AG04450 (cell line): ENCODE data around the gene ACOXL. TPM values are rescaled to one million over a fixed set of nuclear protein-coding genes. Genes with fewer than 3 reads are reported as not detected.
A peak's percentile ranks its signal among the peaks of the same experiment; 100 is the strongest.

Source experiments
- CTCF ChIA-PET: fragments of 300-600, 350-600 bp; formaldehyde crosslinking; extraction: SDS; loops from one replicate; lab custom pipeline; 2022; ENCODE audit warnings: antibody characterized with exemption, inconsistent platforms; lab: Charles Lee
- POLR2A ChIA-PET: fragments of 350-600 bp; formaldehyde crosslinking; extraction: SDS; loops from one replicate; lab custom pipeline; 2021; ENCODE audit warnings: antibody characterized with exemption, inconsistent platforms; lab: Yijun Ruan, JAX
- DNase-seq: peaks from one replicate; pipeline ENCODE4 v3.0.0-alpha.2; 2011; ENCODE audit warnings: low read depth, low spot score
- H3K27ac ChIP-seq: one replicate; pipeline ENCODE4 v1.5.1; 2012; ENCODE audit warnings: low read depth, low read length, control low read depth
- H3K27me3 ChIP-seq: one replicate; pipeline ENCODE4 v1.6.0; 2012; ENCODE audit warnings: low read length; ENCODE audit not compliant: control insufficient read depth, insufficient read depth
- H3K4me3 ChIP-seq: 2 replicates; pipeline ENCODE4 v1.5.1; 2011; ENCODE audit warnings: mild to moderate bottlenecking, low read depth, low read length, control low read depth
- H3K9me3 ChIP-seq: 2 replicates; pipeline ENCODE4 v1.5.1; 2012; ENCODE audit warnings: low read length; ENCODE audit not compliant: control insufficient read depth, insufficient read depth
- CTCF ChIP-seq: IDR thresholded peaks from 2 replicates; pipeline ENCODE4 v1.5.1; 2011; ENCODE audit warnings: low read depth, low read length, control low read depth, inconsistent platforms
- polyA plus RNA-seq: library from polyadenylated mRNA; depleted of rRNA; stranded (reverse); fragments of >200 nt; gene quantifications from 2 replicates; pipeline ENCODE4 v1.2.3, GENCODE V29; 2011

The ACOXL gene
- polyA plus RNA-seq, 1 experiment = not detected

- Histone ChIP-seq H3K4me3 (no peak overlapping the region), H3K27ac (no peak overlapping the region), H3K27me3 (peaks cover 4% of the 10 kb centered on the region), H3K9me3 (no peaks in the 10 kb centered on the region)
- ChIA-PET POLR2A (no interaction called here), CTCF (no interaction called here)
- no peak for DNase-seq
- TF ChIP-seq CTCF = no peak
Observed at GRCh38 chr2:111066062-111066593, 333.8 kb downstream of the ACOXL start.

DNA sequence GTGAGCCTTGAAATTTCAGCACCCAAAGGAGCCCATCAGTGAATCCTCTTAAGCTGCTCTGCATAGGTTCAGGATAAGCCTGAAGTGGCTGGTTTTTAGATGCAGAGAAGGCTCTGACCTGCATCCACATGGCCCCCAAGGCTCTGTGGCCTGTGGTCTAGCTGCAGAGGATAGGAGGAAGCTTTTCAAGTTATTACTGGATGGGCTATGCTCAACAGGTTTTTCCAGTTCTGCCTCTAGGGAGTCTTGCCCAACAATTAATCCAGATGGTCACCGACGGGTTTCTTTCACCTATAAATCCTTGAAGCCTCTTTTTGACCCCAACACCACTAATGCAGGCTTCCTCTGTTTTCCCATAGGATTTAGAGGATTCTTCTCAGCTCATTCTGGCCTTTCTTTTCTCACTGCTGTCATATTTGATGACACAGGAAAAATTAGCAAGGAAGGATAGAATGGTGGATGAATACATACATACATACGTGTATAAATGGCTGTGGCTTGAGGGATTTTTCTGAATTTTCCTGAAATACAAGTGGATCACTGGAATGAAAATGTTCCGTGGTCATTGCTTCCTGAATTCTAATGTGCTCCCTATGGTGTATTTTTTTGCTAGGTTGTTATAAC is 336.2 kb downstream of the ACOXL start:
- no peak for DNase-seq
- no peak for TF ChIP-seq CTCF
- no peaks in the 10 kb centered on the region for H3K9me3 ChIP-seq
- no peak overlapping the region for H3K27ac ChIP-seq
- no peak overlapping the region for H3K4me3 ChIP-seq
- CTCF ChIA-PET = no interaction called here
- peaks cover 4% of the 10 kb centered on the region for H3K27me3 ChIP-seq
- POLR2A ChIA-PET = no interaction called here

- ChIA-PET POLR2A (no interaction called here), CTCF (interaction anchor here (0.5 kb wide), 1 partner anchor 48 kb away, joined by 3 read pairs; no protein-coding TSS in a partner anchor)
- DNase-seq = no peak
- H3K9me3 ChIP-seq = peaks cover 3% of the 10 kb centered on the region; the same call in 1 of the 2 replicates
- no peak overlapping the region for H3K27ac ChIP-seq
- peaks cover 8% of the 10 kb centered on the region for H3K27me3 ChIP-seq
- no peak overlapping the region for H3K4me3 ChIP-seq
- TF ChIP-seq CTCF = peak; percentile 17; the same call in 1 of the 2 replicates
Observed at GRCh38 chr2:111069722-111070121, 337.3 kb downstream of the ACOXL start.

GRCh38 chr2:111071600-111072171 is 339.3 kb downstream of the ACOXL start:
- no peak for TF ChIP-seq CTCF
- Histone ChIP-seq H3K27ac (no peak overlapping the region), H3K9me3 (peaks cover 3% of the 10 kb centered on the region; the same call in 1 of the 2 replicates), H3K4me3 (no peak overlapping the region), H3K27me3 (peaks cover 8% of the 10 kb centered on the region)
- CTCF ChIA-PET = interaction anchor here (0.6 kb wide), 1 partner anchor 428 kb away, joined by 3 read pairs; no protein-coding TSS in a partner anchor
- POLR2A ChIA-PET = no interaction called here
- peak; percentile 18 for DNase-seq
